Peyer's patch (tissue), 4 donors: ENCODE measurements around the gene SHANK2. TPM values are rescaled to one million over a fixed set of nuclear protein-coding genes. Genes with fewer than 3 reads are reported as not detected.

ENCODE experiments used
- DNase-seq, 3 donors: peaks; one replicate each; pipeline ENCODE4 v3.0.0-alpha.2; 2017 to 2019
- H3K27ac ChIP-seq, 4 donors: fragments of 200-600 bp; sonication (generic); one replicate each; pipeline ENCODE4 v1.5.1; 2016 to 2019
- H3K27me3 ChIP-seq, 2 donors: fragments of 200-600 bp; sonication (generic); one replicate each; pipeline ENCODE4 v1.5.1; 2019
- H3K36me3 ChIP-seq, 3 donors: fragments of 200-600 bp; sonication (generic); one replicate each; pipeline ENCODE4 v1.5.1; 2016 to 2019
- H3K4me1 ChIP-seq, 4 donors: fragments of 200-600 bp; sonication (generic); one replicate each; pipeline ENCODE4 v1.5.1; 2016 to 2019
- H3K4me3 ChIP-seq, 4 donors: fragments of 200-600 bp; sonication (generic); 1 replicate in 3 of 4; 2 replicates in 1 of 4; pipeline ENCODE4 v1.5.1; 2016 to 2019; ENCODE audit warnings: mild to moderate bottlenecking in 1 of 4
- H3K9me3 ChIP-seq, 4 donors: fragments of 200-600 bp; sonication (generic); one replicate each; pipeline ENCODE4 v1.5.1; 2016 to 2019; ENCODE audit warnings: mild to moderate bottlenecking in 1 of 4
- POLR2A ChIP-seq, 2 donors: fragments of 450-650 bp; IDR thresholded peaks; one replicate each; pipeline ENCODE4 v1.5.1; 2017; ENCODE audit warnings: antibody characterized with exemption in 2 of 2, mild to moderate bottlenecking in 2 of 2, moderate library complexity in 2 of 2
- total RNA-seq, 4 donors: library from RNA; depleted of rRNA; stranded (reverse); fragments of >200 nt; gene quantifications; one replicate each; pipeline ENCODE4 v1.1.0, GENCODE V29; 2016
- TF ChIP-seq, protein P1 (sequence below), 6 experiments: fragments of 450-650 bp in 4 of 6; fragments of 200-600 bp in 2 of 6; sonication (generic) in 1 of 6; IDR thresholded peaks; one replicate each; pipeline ENCODE4 v1.5.1; 2017 to 2019; ENCODE audit warnings: antibody characterized with exemption in 6 of 6, mild to moderate bottlenecking in 3 of 6, moderate library complexity in 1 of 6

Gene SHANK2
- total RNA-seq, 4 donors from 2014 or later = 26.1 to 109 (median 56.6) TPM

DNA sequence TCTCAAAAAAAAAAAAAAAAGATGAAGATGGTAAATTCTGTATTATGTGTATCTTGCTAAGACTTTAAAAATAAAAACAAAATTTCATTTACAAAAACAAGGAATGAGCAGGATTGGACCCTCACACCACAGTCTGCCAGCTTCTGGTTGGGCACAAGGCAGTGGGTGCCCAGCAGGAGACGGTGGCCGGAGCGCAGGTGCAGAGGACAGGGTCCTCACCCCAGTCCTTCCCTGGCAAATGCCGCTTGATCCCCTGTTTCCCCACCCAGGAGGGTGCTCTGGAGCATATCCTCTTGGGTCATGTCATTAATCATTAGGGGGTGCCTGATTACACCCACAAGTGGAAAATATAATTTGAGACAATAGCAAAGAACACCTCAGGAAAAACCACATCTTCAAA, 31.2 kb downstream of the SHANK2 start:
- Histone ChIP-seq H3K27me3 (no peaks in the 10 kb centered on the region), H3K4me3 (no peak overlapping the region), H3K9me3 (no peaks in the 10 kb centered on the region), H3K27ac (no peak overlapping the region), H3K4me1 (no peaks in the 10 kb centered on the region), H3K36me3 (no peaks in the 10 kb centered on the region)
- TF ChIP-seq, protein P1, sequence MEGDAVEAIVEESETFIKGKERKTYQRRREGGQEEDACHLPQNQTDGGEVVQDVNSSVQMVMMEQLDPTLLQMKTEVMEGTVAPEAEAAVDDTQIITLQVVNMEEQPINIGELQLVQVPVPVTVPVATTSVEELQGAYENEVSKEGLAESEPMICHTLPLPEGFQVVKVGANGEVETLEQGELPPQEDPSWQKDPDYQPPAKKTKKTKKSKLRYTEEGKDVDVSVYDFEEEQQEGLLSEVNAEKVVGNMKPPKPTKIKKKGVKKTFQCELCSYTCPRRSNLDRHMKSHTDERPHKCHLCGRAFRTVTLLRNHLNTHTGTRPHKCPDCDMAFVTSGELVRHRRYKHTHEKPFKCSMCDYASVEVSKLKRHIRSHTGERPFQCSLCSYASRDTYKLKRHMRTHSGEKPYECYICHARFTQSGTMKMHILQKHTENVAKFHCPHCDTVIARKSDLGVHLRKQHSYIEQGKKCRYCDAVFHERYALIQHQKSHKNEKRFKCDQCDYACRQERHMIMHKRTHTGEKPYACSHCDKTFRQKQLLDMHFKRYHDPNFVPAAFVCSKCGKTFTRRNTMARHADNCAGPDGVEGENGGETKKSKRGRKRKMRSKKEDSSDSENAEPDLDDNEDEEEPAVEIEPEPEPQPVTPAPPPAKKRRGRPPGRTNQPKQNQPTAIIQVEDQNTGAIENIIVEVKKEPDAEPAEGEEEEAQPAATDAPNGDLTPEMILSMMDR (IDR thresholded peaks at IDR 0.05) = no peak
- no peak for TF ChIP-seq POLR2A (IDR thresholded peaks at IDR 0.05)
- no peak for DNase-seq

DNA sequence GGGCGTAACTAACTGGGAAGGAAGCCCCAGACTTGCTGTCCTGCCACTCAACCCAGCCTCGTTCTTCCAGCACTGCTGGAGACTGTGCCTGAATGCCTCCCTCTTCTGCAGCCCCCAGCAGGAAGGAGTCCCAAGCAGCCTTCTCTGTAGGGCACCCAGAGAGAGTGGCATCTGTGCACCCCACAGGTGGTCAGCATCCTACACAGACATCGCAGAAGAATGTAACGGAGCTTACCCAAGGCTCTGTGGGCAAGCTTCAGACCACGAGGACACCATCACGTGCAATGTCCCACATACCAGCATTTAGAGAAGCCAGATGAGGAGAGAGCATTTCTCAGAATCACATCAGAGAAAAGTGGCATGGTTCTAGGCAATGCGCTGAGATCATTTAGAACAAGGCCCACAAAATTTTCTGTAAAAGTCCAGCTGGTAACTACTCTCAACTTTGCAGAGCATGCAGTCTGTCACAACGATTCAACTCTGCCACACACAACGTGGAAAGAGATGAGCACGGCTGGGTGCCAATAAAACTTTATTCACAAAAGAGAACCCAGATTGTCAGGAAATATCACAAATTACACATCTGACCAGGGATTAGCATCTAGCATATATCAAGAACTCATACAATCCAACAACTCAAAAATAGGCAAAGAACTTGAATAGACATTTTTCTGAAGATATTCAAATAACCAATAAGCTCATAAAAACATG, 33.4 kb downstream of the SHANK2 start:
- Histone ChIP-seq H3K4me1 (no peaks in the 10 kb centered on the region), H3K9me3 (no peaks in the 10 kb centered on the region), H3K27me3 (no peaks in the 10 kb centered on the region), H3K4me3 (no peak overlapping the region), H3K36me3 (no peaks in the 10 kb centered on the region), H3K27ac (no peak overlapping the region)
- TF ChIP-seq, protein P1 (IDR thresholded peaks at IDR 0.05) = no peak
- no peak for TF ChIP-seq POLR2A (IDR thresholded peaks at IDR 0.05)
- DNase-seq = no peak

DNA sequence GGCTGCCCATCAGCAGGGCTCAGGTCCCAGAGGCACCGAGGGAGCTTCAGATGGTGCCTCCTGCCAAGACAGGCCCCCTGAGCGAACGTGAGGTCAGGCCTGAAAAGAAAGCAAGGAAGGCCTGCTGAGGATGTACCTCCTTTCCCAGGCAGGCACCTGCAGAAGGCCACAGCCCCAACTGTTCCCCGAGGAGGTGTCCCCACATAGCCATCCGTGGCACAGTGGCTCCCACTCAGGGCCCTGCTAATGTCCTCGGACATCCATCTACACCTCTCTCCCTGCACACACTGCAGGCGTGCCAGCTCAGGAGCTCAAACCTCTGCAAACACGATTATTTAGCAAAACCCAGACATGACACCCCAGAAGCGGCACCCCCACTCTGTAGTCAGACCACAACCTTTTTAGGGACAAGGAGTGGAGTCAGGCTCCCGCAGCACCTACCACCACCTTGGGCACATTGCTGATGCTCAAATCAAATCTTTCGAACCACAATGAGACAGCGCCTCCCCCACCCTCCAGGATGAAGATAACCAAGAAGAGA, 36.9 kb downstream of the SHANK2 start:
- no peaks in the 10 kb centered on the region for H3K9me3 ChIP-seq
- no peak overlapping the region for H3K27ac ChIP-seq
- H3K36me3 ChIP-seq = no peaks in the 10 kb centered on the region
- no peak for DNase-seq
- H3K27me3 ChIP-seq = no peaks in the 10 kb centered on the region
- no peak overlapping the region for H3K4me3 ChIP-seq
- no peaks in the 10 kb centered on the region for H3K4me1 ChIP-seq
- TF ChIP-seq, protein P1 (IDR thresholded peaks at IDR 0.05) = no peak
- no peak for TF ChIP-seq POLR2A (IDR thresholded peaks at IDR 0.05)

- no peak overlapping the region for H3K27ac ChIP-seq
- no peaks in the 10 kb centered on the region for H3K4me1 ChIP-seq
- no peaks in the 10 kb centered on the region for H3K27me3 ChIP-seq
- no peak overlapping the region for H3K4me3 ChIP-seq
- no peaks in the 10 kb centered on the region for H3K9me3 ChIP-seq
- no peaks in the 10 kb centered on the region for H3K36me3 ChIP-seq
- DNase-seq = no peak
- TF ChIP-seq, protein P1 (IDR thresholded peaks at IDR 0.05) = no peak
- TF ChIP-seq POLR2A (IDR thresholded peaks at IDR 0.05) = no peak
These were observed 37.6 kb downstream of the SHANK2 start for GRCh38 chr11:71214553-71215424.

GRCh38 chr11:71213696-71214552, 38.5 kb downstream of the SHANK2 start:
- no peak overlapping the region for H3K27ac ChIP-seq
- H3K4me3 ChIP-seq = no peak overlapping the region
- TF ChIP-seq, protein P1 (IDR thresholded peaks at IDR 0.05) = no peak
- no peak for TF ChIP-seq POLR2A (IDR thresholded peaks at IDR 0.05)
- no peaks in the 10 kb centered on the region for H3K9me3 ChIP-seq
- no peak for DNase-seq
- H3K27me3 ChIP-seq = no peaks in the 10 kb centered on the region
- no peaks in the 10 kb centered on the region for H3K36me3 ChIP-seq
- no peaks in the 10 kb centered on the region for H3K4me1 ChIP-seq
